IMR-90 (cell line): ENCODE data around the gene XRCC3. TPM values are rescaled to one million over a fixed set of nuclear protein-coding genes. Genes with fewer than 3 reads are reported as not detected.

Experiments
- ATAC-seq: fragments of 200-7000 bp; cut with Tn5 transposase; 2 replicates; pipeline ENCODE4 v1.9.1; 2020; ENCODE audit warnings: low read depth, mild to moderate bottlenecking, moderate library complexity
- BruUV-seq: library from RNA; stranded (reverse); fragments of 400-500 nt; replicated peaks from 2 replicates; lab custom pipeline; 2021; lab: Mats Ljungman, UMichigan
- CTCF ChIA-PET: fragments of 300-600 bp; formaldehyde crosslinking; extraction: SDS; loops from one replicate; lab custom pipeline; 2021; ENCODE audit warnings: antibody characterized with exemption; lab: Yijun Ruan, JAX
- POLR2A ChIA-PET: fragments of 300-600 bp; sonication (Branson Sonifier 250); formaldehyde crosslinking; loops from one replicate; lab custom pipeline; 2022; ENCODE audit warnings: antibody characterized with exemption; ENCODE audit not compliant: unreplicated experiment; lab: Charles Lee
- DNase-seq: peaks from one replicate; pipeline ENCODE4 v3.0.0; 2013
- H2AFZ ChIP-seq: replicated peaks from 2 replicates; pipeline ENCODE3; 2013; ENCODE audit warnings: low read length, mild to moderate bottlenecking; ENCODE audit not compliant: poor library complexity
- H2AK5ac ChIP-seq: 2 replicates; pipeline ENCODE4 v1.6.1; 2013; ENCODE audit warnings: low read depth, low read length, inconsistent platforms
- H2AK9ac ChIP-seq: replicated peaks from 2 replicates; pipeline ENCODE3; 2013; ENCODE audit warnings: mild to moderate bottlenecking, low read depth, low read length, moderate library complexity; ENCODE audit not compliant: poor library complexity
- H2BK120ac ChIP-seq: 2 replicates; pipeline ENCODE4 v1.6.1; 2013; ENCODE audit warnings: low read depth, low read length, inconsistent platforms
- H2BK15ac ChIP-seq: 3 replicates; pipeline ENCODE4 v1.6.1; 2013; ENCODE audit warnings: low read depth, low read length, inconsistent platforms
- H2BK20ac ChIP-seq: 2 replicates; pipeline ENCODE4 v1.6.1; 2013; ENCODE audit warnings: low read depth, mild to moderate bottlenecking, inconsistent platforms, low read length, moderate library complexity
- H2BK5ac ChIP-seq: 2 replicates; pipeline ENCODE4 v1.6.1; 2013; ENCODE audit warnings: mild to moderate bottlenecking, low read depth, low read length, inconsistent platforms; ENCODE audit not compliant: poor library complexity, severe bottlenecking
- H3K14ac ChIP-seq: replicated peaks from 2 replicates; pipeline ENCODE4 v1.6.1; 2013; ENCODE audit warnings: low read depth, low read length, inconsistent platforms
- H3K18ac ChIP-seq: 2 replicates; pipeline ENCODE4 v1.6.1; 2013; ENCODE audit warnings: low read depth, low read length, control low read depth
- H3K23ac ChIP-seq: 2 replicates; pipeline ENCODE4 v1.6.1; 2013; ENCODE audit warnings: low read depth, low read length, inconsistent platforms
- H3K27ac ChIP-seq: 2 replicates; pipeline ENCODE4 v1.5.1; 2013; ENCODE audit warnings: mild to moderate bottlenecking, control low read depth, low read length; ENCODE audit not compliant: insufficient read depth
- H3K27me3 ChIP-seq: 2 replicates; pipeline ENCODE4 v1.6.1; 2013; ENCODE audit warnings: low read length; ENCODE audit not compliant: control insufficient read depth, insufficient read depth
- H3K36me3 ChIP-seq: 2 replicates; pipeline ENCODE4 v1.6.1; 2013; ENCODE audit warnings: low read length, mixed read lengths; ENCODE audit not compliant: control insufficient read depth, insufficient read depth
- H3K4ac ChIP-seq: 2 replicates; pipeline ENCODE4 v1.6.1; 2013; ENCODE audit warnings: low read depth, low read length, inconsistent platforms
- H3K4me1 ChIP-seq: 2 replicates; pipeline ENCODE4 v1.6.1; 2013; ENCODE audit warnings: low read length, mixed read lengths; ENCODE audit not compliant: control insufficient read depth, insufficient read depth
- H3K4me2 ChIP-seq: 2 replicates; pipeline ENCODE4 v1.6.1; 2013; ENCODE audit warnings: low read depth, mild to moderate bottlenecking, control low read depth, low read length, moderate library complexity
- H3K4me3 ChIP-seq: 2 replicates; pipeline ENCODE4 v1.5.1; 2013; ENCODE audit warnings: low read depth, mild to moderate bottlenecking, control low read depth, low read length, moderate library complexity; ENCODE audit not compliant: insufficient read depth
- H3K56ac ChIP-seq: 2 replicates; pipeline ENCODE4 v1.6.1; 2013; ENCODE audit warnings: low read length, inconsistent platforms; ENCODE audit not compliant: insufficient read depth; ENCODE audit errors: extremely low read depth
- H3K79me1 ChIP-seq, 2 experiments: 2 replicates each; pipeline ENCODE4 v1.6.1; 2013; ENCODE audit warnings: low read length in 2 of 2, inconsistent platforms in 1 of 2, low read depth in 1 of 2
- H3K9ac ChIP-seq: 2 replicates; pipeline ENCODE4 v1.6.1; 2013; ENCODE audit warnings: low read depth, low read length, control low read depth
- H3K9me1 ChIP-seq: 2 replicates; pipeline ENCODE4 v1.6.1; 2013; ENCODE audit warnings: low read length, inconsistent platforms; ENCODE audit not compliant: insufficient read depth
- H3K9me3 ChIP-seq: 2 replicates; pipeline ENCODE4 v1.6.1; 2013; ENCODE audit warnings: low read length; ENCODE audit not compliant: control insufficient read depth, insufficient read depth
- H4K20me1 ChIP-seq: 2 replicates; pipeline ENCODE4 v1.6.1; 2013; ENCODE audit warnings: low read length, inconsistent platforms; ENCODE audit not compliant: insufficient read depth
- H4K5ac ChIP-seq: 2 replicates; pipeline ENCODE4 v1.6.1; 2013; ENCODE audit warnings: mild to moderate bottlenecking, low read depth, low read length, control low read depth
- H4K8ac ChIP-seq, 2 experiments: 2 replicates each; pipeline ENCODE4 v1.6.1; 2013; ENCODE audit warnings: low read depth in 2 of 2, low read length in 2 of 2, control low read depth in 1 of 2, inconsistent platforms in 1 of 2
- H4K91ac ChIP-seq: 2 replicates; pipeline ENCODE4 v1.6.1; 2013; ENCODE audit warnings: low read depth, low read length, inconsistent platforms; ENCODE audit not compliant: insufficient read depth
- BHLHE40 ChIP-seq: fragments of 150-350 bp; IDR thresholded peaks from 2 replicates; pipeline ENCODE4 v1.6.1; 2016; ENCODE audit warnings: mild to moderate bottlenecking, low read depth, low read length
- CEBPB ChIP-seq: IDR thresholded peaks from 2 replicates; pipeline ENCODE4 v1.6.1; 2012; ENCODE audit warnings: low read depth, low read length, improper control_type of control experiment
- CHD1 ChIP-seq: IDR thresholded peaks from 2 replicates; pipeline ENCODE4 v1.6.1; 2012; ENCODE audit warnings: low read depth, low read length, improper control_type of control experiment
- CTCF ChIP-seq: conservative IDR thresholded peaks from 2 replicates; pipeline ENCODE4 v1.5.1; 2012; ENCODE audit warnings: mild to moderate bottlenecking, low read depth, low read length, improper control_type of control experiment
- ELK1 ChIP-seq: fragments of 150-350 bp; IDR thresholded peaks from 2 replicates; pipeline ENCODE4 v1.6.1; 2016; ENCODE audit warnings: low read depth, mild to moderate bottlenecking, low read length, moderate library complexity, borderline replicate concordance
- FOS ChIP-seq: fragments of 150-350 bp; IDR thresholded peaks from 2 replicates; pipeline ENCODE4 v1.6.1; 2016; ENCODE audit warnings: low read depth, low read length
- MAFK ChIP-seq: IDR thresholded peaks from 2 replicates; pipeline ENCODE4 v1.6.1; 2012; ENCODE audit warnings: low read depth, low read length, improper control_type of control experiment
- MAZ ChIP-seq: IDR thresholded peaks from 2 replicates; pipeline ENCODE4 v1.6.1; 2012; ENCODE audit warnings: low read depth, mild to moderate bottlenecking, low read length, improper control_type of control experiment, moderate library complexity, borderline replicate concordance
- MXI1 ChIP-seq: IDR thresholded peaks from 2 replicates; pipeline ENCODE4 v1.6.1; 2012; ENCODE audit warnings: low read depth, mild to moderate bottlenecking, low read length, moderate library complexity, borderline replicate concordance
- NFE2L2 ChIP-seq: fragments of 150-350 bp; IDR thresholded peaks from 2 replicates; pipeline ENCODE4 v1.6.1; 2016; ENCODE audit warnings: low read depth, mild to moderate bottlenecking, low read length
- POLR2A ChIP-seq: IDR thresholded peaks from 2 replicates; pipeline ENCODE4 v1.6.1; 2012; ENCODE audit warnings: mild to moderate bottlenecking, low read depth, low read length
- RAD21 ChIP-seq: IDR thresholded peaks from 2 replicates; pipeline ENCODE4 v1.6.1; 2012; ENCODE audit warnings: low read length, improper control_type of control experiment
- RCOR1 ChIP-seq: IDR thresholded peaks from 2 replicates; pipeline ENCODE4 v1.6.1; 2012; ENCODE audit warnings: mild to moderate bottlenecking, low read length, improper control_type of control experiment; ENCODE audit not compliant: insufficient replicate concordance
- RFX5 ChIP-seq: IDR thresholded peaks from 2 replicates; pipeline ENCODE4 v1.8.0; 2012; ENCODE audit warnings: low read depth, mild to moderate bottlenecking, low read length, moderate library complexity
- SMC3 ChIP-seq: fragments of 150-350 bp; IDR thresholded peaks from 2 replicates; pipeline ENCODE4 v1.6.1; 2016; ENCODE audit warnings: low read depth, mild to moderate bottlenecking, antibody characterized with exemption, low read length, moderate library complexity
- USF2 ChIP-seq: fragments of 150-350 bp; IDR thresholded peaks from 2 replicates; pipeline ENCODE4 v1.6.1; 2017; ENCODE audit warnings: mild to moderate bottlenecking, antibody characterized with exemption, low read length, low read depth
- WGBS, 2 experiments: methylation state at CpG; one replicate each; pipeline versions ENCODE4 v1.1.5 to v1.1.7; 2013; ENCODE audit warnings: missing lambda C conversion rate in 2 of 2; ENCODE audit not compliant: insufficient read length in 1 of 2; ENCODE audit errors: extremely low coverage in 2 of 2; 5-methylcytosine and 5-hydroxymethylcytosine counted together
- dilution Hi-C: fragments of 300-500 bp; cut with HindIII; formaldehyde crosslinking; loops from one replicate; pipeline ENCODE4 v1.14.3; 2018; ENCODE audit warnings: low sequenced_read_pairs; ENCODE audit not compliant: unreplicated experiment
- in situ Hi-C: fragments of 300-500 bp; cut with MboI; formaldehyde crosslinking; loops from 3 replicates; pipeline ENCODE4 v1.14.3; 2019; ENCODE audit warnings: low sequenced_read_pairs, inconsistent platforms, mixed read lengths
- intact Hi-C: fragments of 100-400 bp; cut with micrococcal nuclease; formaldehyde crosslinking; loops from 2 replicates; pipeline ENCODE4 v1.10.0; 2022
- polyA plus RNA-seq, 3 experiments: library from polyadenylated mRNA; depleted of rRNA; stranded (reverse); fragments of >200 nt; gene quantifications; 2 replicates each; pipeline ENCODE4 v1.2.3, GENCODE V29; 2012; ENCODE audit warnings: low replicate concordance in 1 of 3
- total RNA-seq: library from RNA; depleted of rRNA; stranded (reverse); fragments of >200 nt; gene quantifications from 2 replicates; pipeline ENCODE4 v1.2.3, GENCODE V29; 2012

Gene XRCC3
- total and polyA plus RNA-seq, 2 of the 4 experiments (the other 2 are of a cell fraction): 8.1 to 9.5 TPM

GRCh38 chr14:103650213-103650612 lies 65.0 kb downstream of the XRCC3 start:
- ChIA-PET CTCF (interaction anchor here (0.6 kb wide), 1 partner anchor 30 kb away, joined by 3 read pairs; no protein-coding TSS in a partner anchor), POLR2A (no interaction called here)
- Histone ChIP-seq H3K9me1 (peaks cover 20% of the 10 kb centered on the region), H3K14ac (no peak overlapping the region), H4K20me1 (peaks cover 90% of the 10 kb centered on the region), H3K4me2 (no peak overlapping the region), H3K4me1 (peaks cover 16% of the 10 kb centered on the region), H3K27ac (no peak overlapping the region), H2BK5ac (no peak overlapping the region), H3K4me3 (no peak overlapping the region), H2AK5ac (no peak overlapping the region), H4K5ac (no peak overlapping the region), H3K56ac (no peak overlapping the region), H3K18ac (no peak overlapping the region), H3K36me3 (peaks cover 15% of the 10 kb centered on the region), H4K8ac (no peak overlapping the region), H3K23ac (no peak overlapping the region), H3K27me3 (no peaks in the 10 kb centered on the region), H2BK20ac (no peak overlapping the region), H2BK120ac (no peak overlapping the region), H3K9me3 (no peaks in the 10 kb centered on the region), H2AK9ac (no peak overlapping the region), H4K91ac (no peak overlapping the region), H3K79me1 (peaks cover 5 to 62% of the 10 kb centered on the region in 2 experiments; a peak in 3 of 4 replicates), H2BK15ac (no peak overlapping the region), H3K9ac (no peak overlapping the region), H3K4ac (no peak overlapping the region), H2AFZ (no peak overlapping the region)
- intact Hi-C loops: no loop called here
- no CpG with 5 or more reads among the region's 4 CpGs for WGBS, 2 experiments
- in situ Hi-C loops: no loop called here
- DNase-seq: no peak
- ATAC-seq: no peak
- BruUV-seq: no TSS peak
- TF ChIP-seq RAD21 (no peak), MAFK (no peak), POLR2A (no peak), MAZ (no peak), ELK1 (no peak), CHD1 (no peak), RCOR1 (no peak), USF2 (no peak), RFX5 (no peak), MXI1 (no peak), SMC3 (no peak), BHLHE40 (no peak), FOS (no peak), CTCF (no peak), CEBPB (no peak), NFE2L2 (no peak)
- dilution Hi-C loops: no loop called here
